Ishikawa (cell line): Measurements from ENCODE around the gene COQ3.

ENCODE experiments used
- CEBPB ChIP-seq: IDR thresholded peaks from 2 replicates; pipeline ENCODE4 v1.6.1; 2012
- CREB1 ChIP-seq: IDR thresholded peaks from 2 replicates; pipeline ENCODE4 v1.6.1; 2012; ENCODE audit warnings: low read depth
- EGR1 ChIP-seq: IDR thresholded peaks from 2 replicates; pipeline ENCODE4 v1.6.1; 2012
- EP300 ChIP-seq: IDR thresholded peaks from 2 replicates; pipeline ENCODE4 v1.6.1; 2012; ENCODE audit warnings: borderline replicate concordance
- FOXM1 ChIP-seq: IDR thresholded peaks from 2 replicates; pipeline ENCODE4 v1.6.1; 2012; ENCODE audit warnings: low read depth, borderline replicate concordance
- NFIC ChIP-seq: IDR thresholded peaks from 2 replicates; pipeline ENCODE4 v1.6.1; 2012
- RAD21 ChIP-seq: IDR thresholded peaks from 2 replicates; pipeline ENCODE4 v1.6.1; 2012; ENCODE audit warnings: low read depth
- REST ChIP-seq: IDR thresholded peaks from 2 replicates; pipeline ENCODE4 v1.6.1; 2012; ENCODE audit warnings: low read depth, mild to moderate bottlenecking
- TAF1 ChIP-seq: IDR thresholded peaks from 2 replicates; pipeline ENCODE4 v1.6.1; 2012; ENCODE audit warnings: low read depth, mild to moderate bottlenecking
- TCF12 ChIP-seq: IDR thresholded peaks from 2 replicates; pipeline ENCODE4 v1.6.1; 2012; ENCODE audit warnings: low read depth
- TEAD4 ChIP-seq: IDR thresholded peaks from 2 replicates; pipeline ENCODE4 v1.6.1; 2012
- USF1 ChIP-seq: IDR thresholded peaks from 2 replicates; pipeline ENCODE4 v1.6.1; 2012
- YY1 ChIP-seq: IDR thresholded peaks from 2 replicates; pipeline ENCODE4 v1.6.1; 2012; ENCODE audit warnings: low read depth
- ZBTB7A ChIP-seq: IDR thresholded peaks from 2 replicates; pipeline ENCODE4 v1.6.1; 2012; ENCODE audit warnings: low read depth
- TF ChIP-seq, protein P1 (sequence below): IDR thresholded peaks from 2 replicates; pipeline ENCODE4 v1.6.1; 2012

COQ3 gene

DNA sequence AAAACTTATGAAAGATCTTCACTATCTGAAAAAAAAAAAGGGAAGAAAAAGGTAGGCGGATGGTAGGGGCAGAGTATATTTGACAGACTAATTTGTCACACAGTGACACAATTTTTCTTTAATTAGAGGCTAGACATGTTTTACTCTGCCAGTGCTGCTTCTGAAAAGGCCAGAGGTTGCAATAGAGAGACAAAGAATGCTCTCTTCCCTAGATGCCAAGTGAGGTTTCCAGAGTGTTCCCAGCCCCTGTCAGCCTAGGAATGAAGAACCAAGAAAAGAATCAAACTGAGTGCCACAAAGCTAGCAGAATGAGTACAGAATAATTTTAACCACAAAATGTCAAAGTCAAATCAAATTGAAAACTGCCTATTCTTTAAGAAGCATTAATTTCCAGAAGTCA lies 18.1 kb upstream of the COQ3 start:
- TF ChIP-seq EP300 (no peak), CREB1 (no peak), TEAD4 (no peak), TCF12 (no peak), CEBPB (no peak), NFIC (no peak), USF1 (no peak), TAF1 (no peak), FOXM1 (no peak), REST (no peak), YY1 (no peak), RAD21 (no peak), ZBTB7A (no peak), EGR1 (no peak)
- TF ChIP-seq, protein P1, sequence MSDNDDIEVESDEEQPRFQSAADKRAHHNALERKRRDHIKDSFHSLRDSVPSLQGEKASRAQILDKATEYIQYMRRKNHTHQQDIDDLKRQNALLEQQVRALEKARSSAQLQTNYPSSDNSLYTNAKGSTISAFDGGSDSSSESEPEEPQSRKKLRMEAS = no peak

DNA sequence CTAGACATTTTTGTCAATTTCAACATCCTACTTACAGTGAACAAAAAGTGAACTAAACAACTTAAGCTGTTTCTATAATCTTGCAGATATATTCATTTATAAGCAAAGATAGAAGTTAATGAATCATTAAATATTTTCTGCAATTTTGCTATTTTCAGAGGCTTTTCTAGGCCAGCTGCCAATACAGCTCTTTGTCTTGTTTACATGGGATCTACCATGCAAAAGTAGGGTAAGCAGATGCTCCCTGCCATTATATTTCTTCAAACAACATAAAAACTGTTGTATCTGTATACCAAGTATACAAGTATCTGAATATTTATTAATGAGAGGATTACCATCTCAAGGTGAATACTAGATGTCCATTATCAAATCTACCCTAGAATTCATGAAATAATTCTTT lies 15.7 kb upstream of the COQ3 start:
- TF ChIP-seq EGR1 = no peak
- no peak for TF ChIP-seq CREB1
- no peak for TF ChIP-seq EP300

GRCh38 chr6:99407076-99407475 lies 13.1 kb upstream of the COQ3 start:
- TF ChIP-seq EGR1 (no peak), CREB1 (no peak), FOXM1 (no peak), YY1 (no peak), ZBTB7A (no peak), TAF1 (no peak), REST (no peak), CEBPB (no peak), EP300 (no peak), TEAD4 (no peak), RAD21 (no peak), USF1 (no peak), NFIC (no peak), TCF12 (no peak)
- TF ChIP-seq, protein P1 = no peak

- TF ChIP-seq ZBTB7A = no peak
- TF ChIP-seq, protein P1 = no peak
- TF ChIP-seq TCF12 = no peak
- TF ChIP-seq NFIC = no peak
- TF ChIP-seq CREB1 = no peak
- no peak for TF ChIP-seq CEBPB
- TF ChIP-seq REST = no peak
- TF ChIP-seq USF1 = no peak
Measured at GRCh38 chr6:99402448-99402847, 8.5 kb upstream of the COQ3 start.
